Fibroblast of the aortic adventitia (primary cell): ENCODE measurements around the gene TLE5. TPM values are rescaled to one million over a fixed set of nuclear protein-coding genes. Genes with fewer than 3 reads are reported as not detected.
A peak's percentile ranks its signal among the peaks of the same experiment; 100 is the strongest.

Source experiments
- DNase-seq: peaks from one replicate; pipeline ENCODE4 v3.0.0-alpha.2; 2010; ENCODE audit warnings: low read depth
- H3K4me3 ChIP-seq: 2 replicates; pipeline ENCODE4 v1.5.1; 2011; ENCODE audit warnings: low read depth, mild to moderate bottlenecking, control low read depth, low read length, moderate library complexity
- total RNA-seq: library from RNA; depleted of rRNA; stranded (reverse); fragments of >200 nt; gene quantifications from 2 replicates; pipeline ENCODE4 v1.2.3, GENCODE V29; 2012; ENCODE audit warnings: low replicate concordance
- TF ChIP-seq, protein P1 (sequence below): IDR thresholded peaks from 2 replicates; pipeline ENCODE4 v1.5.1; 2011; ENCODE audit warnings: mild to moderate bottlenecking, low read length, control low read depth, inconsistent platforms; ENCODE audit not compliant: insufficient read depth

The TLE5 gene
- total RNA-seq, 1 donor: 232 TPM

DNA sequence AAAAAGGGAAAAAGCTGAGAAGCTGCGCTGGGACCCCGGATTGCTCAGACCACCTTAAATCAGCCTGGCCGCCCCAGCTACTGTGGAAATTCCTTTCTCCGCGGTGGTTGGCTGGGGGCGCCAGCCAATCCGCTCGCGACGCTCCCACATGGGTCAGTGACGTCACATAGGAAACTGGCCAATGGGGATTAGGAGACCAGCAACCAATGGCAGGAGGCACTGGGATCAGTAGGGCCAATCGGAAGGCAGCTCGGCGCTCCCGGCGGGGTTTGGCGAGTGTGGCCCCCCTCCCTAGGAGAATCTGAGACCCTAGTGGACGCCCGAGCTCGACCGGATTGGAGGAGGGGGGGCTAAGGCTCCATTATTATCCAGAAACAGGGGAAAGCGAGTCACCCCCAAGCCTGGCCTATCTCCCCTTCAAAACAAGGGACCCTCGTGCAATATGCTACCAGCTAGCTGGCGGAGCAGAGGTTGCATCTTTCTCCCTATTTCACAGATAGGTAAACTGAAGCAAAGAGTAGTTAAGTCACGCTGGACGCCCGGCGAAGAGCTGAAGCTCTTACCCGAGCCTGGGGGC, 26.7 kb downstream of the TLE5 start:
- TF ChIP-seq, protein P1, sequence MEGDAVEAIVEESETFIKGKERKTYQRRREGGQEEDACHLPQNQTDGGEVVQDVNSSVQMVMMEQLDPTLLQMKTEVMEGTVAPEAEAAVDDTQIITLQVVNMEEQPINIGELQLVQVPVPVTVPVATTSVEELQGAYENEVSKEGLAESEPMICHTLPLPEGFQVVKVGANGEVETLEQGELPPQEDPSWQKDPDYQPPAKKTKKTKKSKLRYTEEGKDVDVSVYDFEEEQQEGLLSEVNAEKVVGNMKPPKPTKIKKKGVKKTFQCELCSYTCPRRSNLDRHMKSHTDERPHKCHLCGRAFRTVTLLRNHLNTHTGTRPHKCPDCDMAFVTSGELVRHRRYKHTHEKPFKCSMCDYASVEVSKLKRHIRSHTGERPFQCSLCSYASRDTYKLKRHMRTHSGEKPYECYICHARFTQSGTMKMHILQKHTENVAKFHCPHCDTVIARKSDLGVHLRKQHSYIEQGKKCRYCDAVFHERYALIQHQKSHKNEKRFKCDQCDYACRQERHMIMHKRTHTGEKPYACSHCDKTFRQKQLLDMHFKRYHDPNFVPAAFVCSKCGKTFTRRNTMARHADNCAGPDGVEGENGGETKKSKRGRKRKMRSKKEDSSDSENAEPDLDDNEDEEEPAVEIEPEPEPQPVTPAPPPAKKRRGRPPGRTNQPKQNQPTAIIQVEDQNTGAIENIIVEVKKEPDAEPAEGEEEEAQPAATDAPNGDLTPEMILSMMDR: no peak
- peak; percentile 99 for DNase-seq
- H3K4me3 ChIP-seq: peak overlapping the region; percentile 67

DNA sequence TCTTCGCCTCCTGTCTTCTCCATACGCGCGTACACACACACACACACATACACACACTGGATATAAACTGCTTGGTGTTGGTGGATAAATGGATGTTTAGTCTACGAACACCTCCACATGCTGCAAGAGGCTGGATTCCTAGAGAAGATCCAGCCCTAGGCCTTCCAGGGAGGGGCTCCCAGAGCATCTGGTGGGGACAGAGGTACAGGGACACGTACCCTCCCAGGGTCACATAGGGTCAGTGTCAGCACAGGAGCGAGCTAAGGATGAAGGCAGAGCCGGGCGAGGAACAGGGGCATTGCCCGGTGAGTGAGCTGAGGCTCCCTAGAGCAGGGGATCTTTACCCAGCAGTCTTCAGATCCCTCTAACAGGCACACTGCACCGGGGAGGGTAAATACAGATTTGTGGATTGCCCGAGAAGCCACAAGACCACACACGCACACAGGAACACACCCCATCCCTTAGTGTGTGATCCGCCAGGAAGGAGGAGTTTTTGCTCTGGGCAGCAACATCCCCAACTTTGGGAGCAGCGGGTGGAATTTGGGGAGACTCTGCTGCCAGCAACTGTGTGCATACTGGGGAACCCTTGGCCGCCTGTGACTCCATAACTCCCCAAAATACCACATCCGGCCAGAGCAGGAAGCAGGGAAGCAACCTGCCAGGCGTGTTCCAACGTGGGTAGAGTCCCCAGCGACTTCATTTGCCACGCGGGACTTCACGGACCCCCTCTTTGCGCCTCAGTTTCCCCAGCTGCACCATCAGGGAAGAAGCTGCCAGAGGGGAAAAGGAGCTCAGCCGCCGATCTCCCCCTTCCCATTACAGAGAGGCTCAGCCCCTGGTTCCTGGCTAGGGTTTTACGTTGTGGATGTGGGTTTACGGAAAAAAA, 27.4 kb downstream of the TLE5 start:
- TF ChIP-seq, protein P1: no peak
- H3K4me3 ChIP-seq: peak overlapping the region; percentile 62
- peak; percentile 55 for DNase-seq

DNA sequence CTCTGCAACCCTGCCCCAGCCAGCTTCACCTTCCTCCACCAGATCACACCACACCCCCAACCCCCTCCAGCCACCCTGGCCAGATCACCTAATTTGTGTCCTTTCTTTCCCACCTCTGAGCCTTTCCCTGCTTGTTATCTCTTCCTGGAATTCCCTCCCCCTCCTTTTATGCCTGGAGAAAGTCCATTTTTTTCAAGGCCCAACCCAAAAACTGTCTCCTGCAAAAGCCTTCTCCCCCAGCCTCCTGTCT, 28.0 kb downstream of the TLE5 start:
- no peak for DNase-seq
- H3K4me3 ChIP-seq: no peak overlapping the region

DNA sequence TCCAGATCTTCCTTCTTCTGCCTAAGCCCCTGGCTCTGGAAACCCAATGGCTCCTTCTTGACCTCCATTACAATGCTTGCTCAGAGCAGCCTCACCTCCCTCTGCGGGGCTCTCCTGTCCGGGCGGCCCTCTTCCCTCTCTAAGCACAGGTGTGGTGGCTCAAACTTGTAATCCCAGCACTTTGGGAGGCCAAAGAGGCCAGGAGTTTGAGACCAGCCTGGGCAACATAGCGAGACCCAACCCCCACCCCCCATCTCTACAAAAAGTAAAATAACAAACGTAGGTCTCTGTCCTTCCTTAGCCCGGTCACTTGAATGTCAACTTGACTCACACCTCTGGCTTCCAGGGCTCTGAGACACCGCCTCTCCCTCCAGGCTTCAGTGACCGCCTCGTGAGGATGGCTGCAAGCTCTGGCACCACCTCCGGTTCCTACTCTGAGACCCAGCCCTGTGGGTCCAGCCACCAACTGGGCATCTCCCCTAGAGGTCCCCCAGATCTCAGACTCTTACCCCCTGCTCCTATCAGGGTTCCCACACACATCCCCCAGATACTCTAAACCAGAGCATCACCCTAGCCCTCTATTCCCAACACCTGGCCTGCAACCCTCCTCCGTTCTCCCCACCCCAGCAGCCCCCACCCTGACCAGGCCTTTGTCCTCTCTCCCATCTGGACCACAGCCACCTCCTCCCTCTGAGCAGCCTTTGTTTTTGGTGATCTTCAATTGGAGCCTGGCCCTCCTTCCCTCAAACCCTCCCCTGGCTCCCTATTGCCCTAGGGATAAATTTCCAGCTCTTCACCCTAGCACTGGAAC, 28.5 kb downstream of the TLE5 start:
- TF ChIP-seq, protein P1: no peak
- H3K4me3 ChIP-seq: no peak overlapping the region
- no peak for DNase-seq

More for the DNA sequence above, 28.0 kb downstream of the TLE5 start:
- TF ChIP-seq, protein P1: no peak

DNA sequence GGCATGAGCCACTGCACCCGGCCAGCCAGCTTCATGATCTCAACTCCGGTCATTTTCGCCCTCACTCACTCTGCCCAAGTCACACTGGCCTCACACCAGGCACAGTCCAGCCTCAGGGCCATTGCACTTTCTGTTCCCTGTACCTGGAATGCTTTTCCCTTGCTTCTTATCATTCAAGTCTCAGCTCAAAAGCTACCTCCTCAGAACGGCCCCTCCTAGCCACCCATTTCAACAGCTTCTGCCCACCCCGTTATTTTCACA, 30.8 kb downstream of the TLE5 start:
- H3K4me3 ChIP-seq: no peak overlapping the region
- TF ChIP-seq, protein P1: no peak
- DNase-seq: no peak

DNA sequence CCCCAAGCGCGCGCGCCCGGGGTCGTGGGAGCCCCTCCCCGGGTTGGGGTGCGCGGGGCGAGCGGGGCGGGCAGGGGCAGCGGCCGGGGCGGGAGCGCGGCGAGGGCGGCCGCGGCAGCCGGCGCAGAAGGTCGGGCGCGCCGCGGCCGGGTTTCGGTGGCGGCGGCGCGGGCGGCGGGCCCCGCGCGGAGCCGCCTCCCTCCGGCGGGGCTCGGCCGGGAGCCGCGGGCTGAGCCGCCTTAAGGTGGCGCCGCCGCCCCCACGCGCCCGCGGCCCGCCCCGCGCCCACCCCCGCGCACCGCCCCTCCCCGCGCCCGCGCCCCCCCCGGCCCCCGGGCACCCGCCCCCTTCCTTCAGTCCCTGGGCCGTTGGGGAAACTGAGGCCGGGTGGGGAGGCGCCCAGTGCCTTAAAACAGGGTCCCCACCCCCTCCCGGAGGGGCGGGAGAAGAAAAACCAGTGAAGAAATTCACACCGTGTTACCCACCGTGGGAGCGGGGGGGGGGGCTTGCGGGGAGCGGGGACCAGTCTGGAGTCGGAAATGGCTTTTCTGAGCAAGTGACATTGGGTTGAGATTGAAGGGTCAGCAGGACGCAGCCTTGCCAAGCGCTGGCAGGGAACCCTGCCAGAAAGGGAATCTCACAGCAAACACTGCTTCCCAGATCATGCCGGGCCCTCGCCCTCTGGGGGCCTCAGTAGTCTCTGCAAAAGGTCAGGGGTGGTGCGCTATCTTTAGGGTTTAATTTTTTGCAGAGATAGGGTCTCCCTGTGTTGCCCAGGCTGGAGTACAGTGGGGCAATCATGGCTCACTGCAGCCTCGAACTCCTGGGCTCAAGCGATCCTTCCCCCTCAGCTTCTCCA, 33.0 kb downstream of the TLE5 start, which contains the start of gene TLE2:
Gene TLE2 (minus strand): TSS at position 216 of the 859 bp plus-strand sequence. CDS start 376 bp downstream, outside the sequence.
- TF ChIP-seq, protein P1: no peak
- peak within 1 kb of the TSS; percentile 60 for H3K4me3 ChIP-seq
- no peak for DNase-seq
